ENCODE results near the gene SELL.
A peak's percentile ranks its signal among the peaks of the same experiment; 100 is the strongest.
"Not testable (repeated sequence)": the region's sequence is repeated elsewhere in the genome, so short reads cannot be mapped to it uniquely, and the experiment has no call there.

SELL gene

GRCh38 chr1:169711469-169712308, at the start of gene SELL:
Gene SELL, minus strand, starts transcription at chr1:169711620. Its CDS starts 122 bp downstream, at chr1:169711498.
- peak; percentile 62 for DNase-seq

GRCh38 chr1:169759038-169759437, 47.6 kb upstream of the SELL start:
- DNase-seq: no peak

- no peak for DNase-seq
Observed at GRCh38 chr1:169753549-169753948, 42.1 kb upstream of the SELL start.

- DNase-seq: no peak
Observed at GRCh38 chr1:169750041-169750440, 38.6 kb upstream of the SELL start.

- no peak for DNase-seq
Observed at GRCh38 chr1:169746550-169746949, 35.1 kb upstream of the SELL start.

- no peak for DNase-seq
Observed at GRCh38 chr1:169745015-169745861, 33.8 kb upstream of the SELL start.

GRCh38 chr1:169741666-169742394, 30.4 kb upstream of the SELL start:
- DNase-seq: no peak

- DNase-seq: no peak
Observed at GRCh38 chr1:169739980-169740379, 28.6 kb upstream of the SELL start.

- no peak for DNase-seq
Observed at GRCh38 chr1:169733924-169734323, 22.5 kb upstream of the SELL start, which contains the start of gene SELE. Gene SELE, minus strand, starts transcription at chr1:169734079. Its CDS starts 467 bp downstream, at chr1:169733612.

GRCh38 chr1:169731446-169731845, 20.0 kb upstream of the SELL start:
- DNase-seq: no peak

GRCh38 chr1:169729991-169730390, 18.6 kb upstream of the SELL start:
- DNase-seq: no peak

GRCh38 chr1:169727307-169727706, 15.9 kb upstream of the SELL start:
- no peak for DNase-seq

GRCh38 chr1:169726851-169727250, 15.4 kb upstream of the SELL start:
- DNase-seq: no peak

- DNase-seq: no peak
Observed at GRCh38 chr1:169725930-169726329, 14.5 kb upstream of the SELL start.

- no peak for DNase-seq
Observed at GRCh38 chr1:169724168-169724567, 12.7 kb upstream of the SELL start.

GRCh38 chr1:169723763-169724162, 12.3 kb upstream of the SELL start:
- no peak for DNase-seq

- DNase-seq: no peak
Observed at GRCh38 chr1:169722779-169723178, 11.4 kb upstream of the SELL start.

GRCh38 chr1:169715100-169715499, 3.7 kb upstream of the SELL start:
- DNase-seq: not testable (repeated sequence)

- DNase-seq: not testable (repeated sequence)
Observed at GRCh38 chr1:169713090-169713489, 1.7 kb upstream of the SELL start.

- DNase-seq: no peak
Observed at GRCh38 chr1:169712309-169712631, 850 bp upstream of the SELL start.

- no peak for DNase-seq
Observed at GRCh38 chr1:169708647-169709046, 2.8 kb downstream of the SELL start.

- DNase-seq: no peak
Observed at GRCh38 chr1:169707912-169708604, 3.4 kb downstream of the SELL start.

- no peak for DNase-seq
Observed at GRCh38 chr1:169704797-169705196, 6.6 kb downstream of the SELL start.

All from activated CD4-positive, alpha-beta T cell treated with anti-CD3 and anti-CD28 coated beads for 1 hour (primary cell).